A673 (cell line): ENCODE data around the gene DGKH. TPM values are rescaled to one million over a fixed set of nuclear protein-coding genes. Genes with fewer than 3 reads are reported as not detected.
A peak's percentile ranks its signal among the peaks of the same experiment; 100 is the strongest.

Experiments
- BruUV-seq: library from RNA; stranded (reverse); fragments of 400-500 nt; replicated peaks from 2 replicates; lab custom pipeline; 2021; lab: Mats Ljungman, UMichigan
- CTCF ChIA-PET: fragments of 300-600 bp; sonication (Branson Sonifier 250); formaldehyde crosslinking; loops from one replicate; lab custom pipeline; 2022; ENCODE audit warnings: antibody characterized with exemption; lab: Charles Lee
- POLR2A ChIA-PET: fragments of 300-600 bp; sonication (Branson Sonifier 250); formaldehyde crosslinking; loops from one replicate; lab custom pipeline; 2022; ENCODE audit warnings: antibody characterized with exemption; ENCODE audit not compliant: low non-redundant PET; lab: Charles Lee
- DNase-seq: peaks from one replicate; pipeline ENCODE4 v3.0.0-alpha.2; 2015; ENCODE audit warnings: low spot score
- H3K27ac ChIP-seq: fragments of 200-600 bp; sonication (generic); 2 replicates; pipeline ENCODE4 v1.5.1; 2016; ENCODE audit warnings: mixed run types, low read depth, mild to moderate bottlenecking, mixed read lengths, antibody characterized with exemption, low read length; ENCODE audit not compliant: poor library complexity, severe bottlenecking
- H3K27me3 ChIP-seq: fragments of 200-600 bp; sonication (generic); replicated peaks from 2 replicates; pipeline ENCODE4 v1.6.1; 2017; ENCODE audit warnings: mixed run types, low read depth, mild to moderate bottlenecking, mixed read lengths, antibody characterized with exemption, low read length; ENCODE audit not compliant: insufficient read depth, poor library complexity
- H3K36me3 ChIP-seq: fragments of 200-600 bp; sonication (generic); 2 replicates; pipeline ENCODE4 v1.6.1; 2016; ENCODE audit warnings: mixed run types, mild to moderate bottlenecking, mixed read lengths, antibody characterized with exemption, low read length; ENCODE audit not compliant: insufficient read depth, poor library complexity, severe bottlenecking
- H3K4me1 ChIP-seq: fragments of 200-600 bp; sonication (generic); 2 replicates; pipeline ENCODE4 v1.6.1; 2017; ENCODE audit warnings: mixed run types, mild to moderate bottlenecking, mixed read lengths, antibody characterized with exemption, low read length; ENCODE audit not compliant: insufficient read depth, poor library complexity, severe bottlenecking
- H3K4me3 ChIP-seq: fragments of 200-600 bp; sonication (generic); 2 replicates; pipeline ENCODE4 v1.5.1; 2016; ENCODE audit warnings: low read depth, mixed run types, mild to moderate bottlenecking, mixed read lengths, low read length; ENCODE audit not compliant: poor library complexity, severe bottlenecking
- H3K9me3 ChIP-seq: fragments of 200-600 bp; sonication (generic); 2 replicates; pipeline ENCODE4 v1.6.1; 2016; ENCODE audit warnings: mixed run types, low read depth, mild to moderate bottlenecking, mixed read lengths, antibody characterized with exemption, low read length; ENCODE audit not compliant: poor library complexity, severe bottlenecking
- CTCF ChIP-seq: fragments of 300-800, 200-600 bp; sonication (generic); conservative IDR thresholded peaks from 2 replicates; pipeline ENCODE4 v1.5.1; 2017; ENCODE audit warnings: low read depth, mild to moderate bottlenecking, antibody characterized with exemption, low read length, moderate library complexity, mixed read lengths
- EZH2 ChIP-seq: fragments of 200-600 bp; sonication (generic); IDR thresholded peaks from 2 replicates; pipeline ENCODE4 v1.6.1; 2017; ENCODE audit warnings: borderline replicate concordance, low read depth, mild to moderate bottlenecking, mixed read lengths, antibody characterized with exemption, low read length; ENCODE audit not compliant: poor library complexity, severe bottlenecking
- intact Hi-C: fragments of 100-400 bp; cut with micrococcal nuclease; formaldehyde crosslinking; loops from one replicate; pipeline ENCODE4 v1.10.0; 2022; ENCODE audit not compliant: unreplicated experiment
- total RNA-seq: library from RNA; stranded (reverse); gene quantifications from 2 replicates; pipeline ENCODE4 v1.2.3, GENCODE V29; 2021

DGKH gene
- total RNA-seq, 1 experiment from 2014 or later = 13.8 TPM

DNA sequence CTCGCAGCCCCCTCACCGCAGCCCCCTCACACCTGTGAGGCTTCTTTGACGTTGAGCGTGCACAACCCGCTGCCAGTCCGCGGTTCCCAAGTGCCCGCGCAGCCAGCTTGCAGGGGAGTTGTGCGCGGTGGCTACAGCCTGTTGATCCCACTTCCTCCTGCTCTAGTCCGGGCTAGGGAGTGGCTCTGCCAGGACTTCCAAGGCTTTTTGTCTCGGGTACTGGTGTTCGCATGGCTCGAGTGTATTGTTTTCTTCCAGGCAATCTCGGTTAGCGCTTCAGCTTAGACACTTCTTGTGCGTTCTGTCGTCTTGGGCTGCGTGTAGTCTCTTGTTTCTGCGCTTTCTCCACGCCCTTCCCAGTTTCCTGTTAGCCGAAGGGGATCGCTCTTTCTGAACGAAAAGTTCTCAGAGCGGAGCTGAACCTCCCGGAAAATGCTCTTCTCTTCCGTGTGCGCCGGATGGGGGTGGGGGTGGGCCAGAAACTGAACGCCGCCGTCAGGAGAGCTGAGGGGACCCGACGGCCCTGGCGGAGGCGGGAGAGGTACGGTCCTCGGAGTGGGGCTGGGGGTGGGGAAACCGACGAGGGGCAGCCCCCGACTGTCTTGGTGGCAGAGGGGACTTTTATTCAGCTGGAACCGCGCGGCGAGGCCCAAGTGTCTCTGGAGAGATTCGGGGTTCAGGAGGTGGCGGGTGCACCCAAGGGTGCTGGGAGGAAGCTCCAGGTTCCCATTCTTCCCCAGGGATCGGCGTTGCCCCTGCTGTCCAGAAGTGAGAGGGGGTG lies 697 bp upstream of the DGKH start:
- peak overlapping the region; percentile 75 for H3K4me3 ChIP-seq
- BruUV-seq = no TSS peak
- no peaks in the 10 kb centered on the region for H3K9me3 ChIP-seq
- peaks cover 5% of the 10 kb centered on the region for H3K27me3 ChIP-seq
- H3K4me1 ChIP-seq = no peaks in the 10 kb centered on the region
- intact Hi-C loops = no loop called here
- ChIA-PET CTCF (no interaction called here), POLR2A (no interaction called here)
- peak; percentile 75 for DNase-seq
- no peak for TF ChIP-seq EZH2
- TF ChIP-seq CTCF = no peak
- H3K27ac ChIP-seq = peak overlapping the region; percentile 66
- H3K36me3 ChIP-seq = no peaks in the 10 kb centered on the region

GRCh38 chr13:42048684-42049453 lies 421 bp downstream of the DGKH start:
- Histone ChIP-seq H3K4me3 (peak overlapping the region; percentile 75), H3K27ac (peak overlapping the region; percentile 49), H3K36me3 (no peaks in the 10 kb centered on the region), H3K27me3 (peaks cover 5% of the 10 kb centered on the region), H3K4me1 (no peaks in the 10 kb centered on the region), H3K9me3 (no peaks in the 10 kb centered on the region)
- TF ChIP-seq EZH2 (no peak), CTCF (no peak)
- intact Hi-C loops = no loop called here
- POLR2A ChIA-PET = no interaction called here
- CTCF ChIA-PET = no interaction called here
- peak; percentile 83 for DNase-seq
- no TSS peak for BruUV-seq

GRCh38 chr13:42049454-42049813 lies 986 bp downstream of the DGKH start:
- POLR2A ChIA-PET = no interaction called here
- peaks cover 5% of the 10 kb centered on the region for H3K27me3 ChIP-seq
- H3K36me3 ChIP-seq = no peaks in the 10 kb centered on the region
- peak overlapping the region; percentile 37 for H3K27ac ChIP-seq
- H3K9me3 ChIP-seq = no peaks in the 10 kb centered on the region
- CTCF ChIA-PET = no interaction called here
- H3K4me3 ChIP-seq = peak overlapping the region; percentile 75
- H3K4me1 ChIP-seq = no peaks in the 10 kb centered on the region
- BruUV-seq = no TSS peak
- intact Hi-C loops = no loop called here
- no peak for DNase-seq
- TF ChIP-seq EZH2 = no peak
- TF ChIP-seq CTCF = no peak
